ENCODE results near the gene MRPL32. TPM values are rescaled to one million over a fixed set of nuclear protein-coding genes. Genes with fewer than 3 reads are reported as not detected.
"Not testable (repeated sequence)": the region's sequence is repeated elsewhere in the genome, so short reads cannot be mapped to it uniquely, and the experiment has no call there.

Gene MRPL32
- total RNA-seq: 65.5 TPM
- long read RNA-seq, transcript MRPL32-201 (3 exons, 1,035 nt): major isoform, 26 of 36 reads
- long read RNA-seq, partial matches to known transcripts: 2 of 36 reads
- long read RNA-seq, other reads (novel, unspliced or antisense): 7 of 36 reads

DNA sequence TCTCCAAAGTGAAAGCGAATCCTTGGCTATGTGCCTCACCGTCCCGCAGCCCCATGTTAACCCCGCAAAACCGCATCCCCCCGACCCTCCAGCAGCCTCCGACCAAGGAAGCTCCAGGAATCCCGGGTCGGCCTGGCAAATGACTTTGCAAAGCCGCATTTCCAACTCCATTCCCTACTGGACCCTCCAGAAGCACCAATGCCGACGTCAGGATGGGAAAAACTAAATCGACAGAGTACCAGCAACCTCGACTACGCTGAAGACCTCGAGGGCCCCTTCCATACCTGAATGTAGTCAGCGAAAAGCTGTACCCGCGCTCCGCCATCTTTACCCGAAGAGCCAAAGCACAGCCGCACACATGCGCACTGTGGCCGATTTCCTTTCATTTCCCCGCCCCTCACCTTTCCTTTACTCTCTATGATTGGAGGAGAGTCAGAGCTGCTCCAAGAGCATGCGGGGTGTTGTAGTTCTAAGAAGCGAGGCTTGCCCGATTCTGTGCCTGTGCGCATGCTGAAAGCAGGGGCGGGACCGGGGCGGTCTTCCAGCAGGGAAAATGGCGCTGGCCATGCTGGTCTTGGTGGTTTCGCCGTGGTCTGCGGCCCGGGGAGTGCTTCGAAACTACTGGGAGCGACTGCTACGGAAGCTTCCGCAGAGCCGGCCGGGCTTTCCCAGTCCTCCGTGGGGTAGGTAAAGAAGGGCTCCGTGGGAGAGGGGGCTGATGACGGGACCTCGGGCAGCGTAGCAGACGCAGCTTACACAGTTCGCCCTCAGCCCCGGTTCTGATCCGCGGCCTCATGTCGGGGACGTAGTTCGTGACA lies at the start of gene MRPL32, which contains the start of gene PSMA2:
Gene MRPL32 (plus strand): TSS at position 543 of the 818 bp plus-strand sequence. CDS start 11 bp downstream, at position 554.
Gene PSMA2 (minus strand): TSS at position 341 of the 818 bp plus-strand sequence. CDS start 16 bp downstream, at position 325.
- TF ChIP-seq, protein P1, sequence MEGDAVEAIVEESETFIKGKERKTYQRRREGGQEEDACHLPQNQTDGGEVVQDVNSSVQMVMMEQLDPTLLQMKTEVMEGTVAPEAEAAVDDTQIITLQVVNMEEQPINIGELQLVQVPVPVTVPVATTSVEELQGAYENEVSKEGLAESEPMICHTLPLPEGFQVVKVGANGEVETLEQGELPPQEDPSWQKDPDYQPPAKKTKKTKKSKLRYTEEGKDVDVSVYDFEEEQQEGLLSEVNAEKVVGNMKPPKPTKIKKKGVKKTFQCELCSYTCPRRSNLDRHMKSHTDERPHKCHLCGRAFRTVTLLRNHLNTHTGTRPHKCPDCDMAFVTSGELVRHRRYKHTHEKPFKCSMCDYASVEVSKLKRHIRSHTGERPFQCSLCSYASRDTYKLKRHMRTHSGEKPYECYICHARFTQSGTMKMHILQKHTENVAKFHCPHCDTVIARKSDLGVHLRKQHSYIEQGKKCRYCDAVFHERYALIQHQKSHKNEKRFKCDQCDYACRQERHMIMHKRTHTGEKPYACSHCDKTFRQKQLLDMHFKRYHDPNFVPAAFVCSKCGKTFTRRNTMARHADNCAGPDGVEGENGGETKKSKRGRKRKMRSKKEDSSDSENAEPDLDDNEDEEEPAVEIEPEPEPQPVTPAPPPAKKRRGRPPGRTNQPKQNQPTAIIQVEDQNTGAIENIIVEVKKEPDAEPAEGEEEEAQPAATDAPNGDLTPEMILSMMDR (IDR thresholded peaks at IDR 0.05; ENCODE audit: borderline replicate concordance): no peak
- Histone ChIP-seq H3K4me1 (peaks cover 72% of the 10 kb centered on the region), H3K9me3 (replicated peaks) (no peaks in the 10 kb centered on the region), H3K36me3 (peaks cover 26% of the 10 kb centered on the region), H3K27ac (replicated peaks) (peak within 1 kb of the TSS; percentile 85), H3K4me3 (peak within 1 kb of the TSS; percentile 88), H3K27me3 (ENCODE audit: low read depth) (no peaks in the 10 kb centered on the region)
- DNase-seq: peak; percentile 93
- intact Hi-C loops (cut with micrococcal nuclease): no loop called here

DNA sequence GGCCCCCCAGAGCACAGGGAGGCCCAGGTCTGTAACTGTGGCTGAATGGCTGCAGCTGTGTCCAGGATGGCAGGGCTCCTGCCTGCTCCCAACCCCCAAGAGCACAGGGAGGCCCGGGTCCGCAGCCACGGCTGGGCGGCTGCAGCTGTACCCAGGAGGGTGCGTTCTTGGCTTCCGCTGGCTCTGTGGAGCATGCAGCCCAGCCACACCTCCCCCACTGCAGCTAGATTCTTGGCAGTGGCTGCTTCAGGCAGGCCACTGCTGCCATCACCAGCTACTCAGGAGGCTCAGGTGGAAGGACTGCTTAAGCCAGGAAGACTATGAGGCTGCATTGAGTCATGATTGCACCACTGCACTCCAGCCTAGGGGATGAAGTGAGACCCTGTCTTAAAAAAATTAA lies 48.2 kb upstream of the MRPL32 start:
- DNase-seq: peak; percentile 28
- Histone ChIP-seq H3K27me3 (ENCODE audit: low read depth) (no peaks in the 10 kb centered on the region), H3K9me3 (replicated peaks) (no peaks in the 10 kb centered on the region), H3K36me3 (no peaks in the 10 kb centered on the region), H3K27ac (replicated peaks) (no peak overlapping the region), H3K4me3 (no peak overlapping the region), H3K4me1 (peaks cover 17% of the 10 kb centered on the region)
- intact Hi-C loops (cut with micrococcal nuclease): no loop called here
- TF ChIP-seq, protein P1 (IDR thresholded peaks at IDR 0.05; ENCODE audit: borderline replicate concordance): no peak

DNA sequence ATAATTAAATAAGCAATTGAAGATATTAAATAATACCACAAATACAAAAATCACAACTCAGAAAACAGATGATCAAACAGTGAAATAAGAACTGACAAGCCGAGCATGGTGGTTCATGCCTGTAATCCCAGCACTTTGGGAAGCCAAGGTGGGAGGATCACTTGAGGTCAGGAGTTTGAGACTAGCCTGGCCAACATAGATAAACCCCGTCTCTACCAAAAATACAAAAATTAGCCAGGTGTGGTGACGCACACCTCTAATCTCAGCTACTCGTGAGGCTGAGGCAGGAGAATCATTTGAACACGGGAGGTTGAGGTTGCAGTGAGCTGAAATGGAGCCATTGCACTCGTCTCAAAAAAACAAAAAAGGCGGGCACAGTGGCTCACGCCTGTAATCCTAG lies 47.0 kb upstream of the MRPL32 start:
- H3K27me3 ChIP-seq (ENCODE audit: low read depth); H3K27ac ChIP-seq (replicated peaks); H3K36me3 ChIP-seq; H3K4me3 ChIP-seq; intact Hi-C loops (cut with micrococcal nuclease); DNase-seq; H3K9me3 ChIP-seq (replicated peaks): not testable (repeated sequence)
- H3K4me1 ChIP-seq: peaks cover 27% of the 10 kb centered on the region

DNA sequence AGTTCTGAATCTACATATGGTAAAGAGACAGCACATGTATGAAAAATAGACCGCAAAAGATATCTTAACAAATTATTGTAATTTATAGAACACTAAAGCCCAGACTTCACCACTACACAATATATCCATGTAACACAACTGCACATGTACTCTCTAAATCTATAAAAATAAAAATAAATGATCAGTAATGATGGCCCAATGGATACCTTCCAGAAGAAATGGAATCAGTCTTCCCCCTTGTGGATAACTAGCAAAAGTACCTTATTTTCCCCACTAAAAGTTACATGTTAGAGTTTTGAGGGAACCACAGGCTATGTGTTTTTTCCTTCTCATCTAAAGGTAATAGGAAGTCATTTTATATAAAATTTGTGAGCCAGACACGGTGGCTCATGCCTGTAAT lies 46.0 kb upstream of the MRPL32 start:
- TF ChIP-seq, protein P1 (IDR thresholded peaks at IDR 0.05; ENCODE audit: borderline replicate concordance): peak; percentile 23
- Histone ChIP-seq H3K27ac (replicated peaks) (no peak overlapping the region), H3K4me3 (no peak overlapping the region), H3K36me3 (no peaks in the 10 kb centered on the region), H3K4me1 (peaks cover 27% of the 10 kb centered on the region), H3K9me3 (replicated peaks) (no peaks in the 10 kb centered on the region), H3K27me3 (ENCODE audit: low read depth) (no peaks in the 10 kb centered on the region)
- DNase-seq: no peak
- intact Hi-C loops (cut with micrococcal nuclease): no loop called here

DNA sequence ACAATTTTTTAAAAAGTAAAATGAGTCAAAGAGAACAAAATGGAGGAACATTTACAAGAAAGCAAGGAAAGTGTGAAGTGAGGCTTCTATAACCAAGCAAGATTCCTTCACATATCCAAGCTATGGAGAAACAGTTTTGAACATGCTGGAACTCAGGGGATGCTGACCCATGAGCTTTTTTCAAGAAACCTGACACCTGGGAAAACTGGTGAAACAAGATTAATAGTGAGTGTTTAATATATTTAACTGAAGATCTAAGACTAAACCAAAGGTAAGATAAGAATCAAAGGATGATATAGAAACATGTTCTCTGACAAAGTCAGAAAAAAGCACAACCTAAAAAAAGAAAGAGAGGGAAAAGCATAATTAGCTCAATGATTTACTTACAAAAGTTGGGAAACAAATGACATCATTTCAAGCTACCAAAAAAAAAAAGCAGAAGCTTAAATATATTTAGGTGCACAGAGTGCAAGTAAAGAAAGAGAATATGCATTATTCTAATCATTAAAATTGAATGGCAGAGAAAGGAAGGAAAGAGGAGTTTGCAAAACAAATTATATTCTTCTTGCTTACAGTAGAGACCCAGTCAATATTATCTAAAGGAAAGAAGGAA lies 45.2 kb upstream of the MRPL32 start:
- no peak overlapping the region for H3K27ac ChIP-seq (replicated peaks)
- no peak for DNase-seq
- no peaks in the 10 kb centered on the region for H3K27me3 ChIP-seq (ENCODE audit: low read depth)
- no peaks in the 10 kb centered on the region for H3K36me3 ChIP-seq
- H3K9me3 ChIP-seq (replicated peaks): no peaks in the 10 kb centered on the region
- peaks cover 27% of the 10 kb centered on the region for H3K4me1 ChIP-seq
- TF ChIP-seq, protein P1 (IDR thresholded peaks at IDR 0.05; ENCODE audit: borderline replicate concordance): no peak
- H3K4me3 ChIP-seq: no peak overlapping the region
- intact Hi-C loops (cut with micrococcal nuclease): no loop called here
